ENCODE data around the gene KIFC1.
"Not testable (repeated sequence)": the region's sequence is repeated elsewhere in the genome, so short reads cannot be mapped to it uniquely, and the experiment has no call there.

DNA sequence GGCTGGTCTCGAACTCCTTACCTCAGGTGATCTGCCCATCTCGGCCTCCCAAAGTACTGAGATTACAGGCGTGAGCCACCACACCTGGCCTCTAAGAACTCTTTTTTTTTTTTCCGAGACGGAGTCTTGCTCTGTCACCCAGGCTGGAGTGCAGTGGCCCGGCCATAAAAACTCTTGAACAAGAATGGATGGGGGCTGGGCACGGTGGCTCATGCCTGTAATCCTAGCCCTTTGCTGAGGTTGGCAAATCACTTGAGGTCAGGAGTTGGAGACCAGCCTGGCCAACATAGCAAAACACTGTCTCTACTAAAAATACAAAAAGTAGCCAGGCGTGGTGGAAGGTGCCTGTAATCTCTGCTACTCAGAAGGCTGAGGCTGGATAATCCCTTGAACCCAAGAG, 19.7 kb upstream of the KIFC1 start:
- TF ChIP-seq, protein P1, sequence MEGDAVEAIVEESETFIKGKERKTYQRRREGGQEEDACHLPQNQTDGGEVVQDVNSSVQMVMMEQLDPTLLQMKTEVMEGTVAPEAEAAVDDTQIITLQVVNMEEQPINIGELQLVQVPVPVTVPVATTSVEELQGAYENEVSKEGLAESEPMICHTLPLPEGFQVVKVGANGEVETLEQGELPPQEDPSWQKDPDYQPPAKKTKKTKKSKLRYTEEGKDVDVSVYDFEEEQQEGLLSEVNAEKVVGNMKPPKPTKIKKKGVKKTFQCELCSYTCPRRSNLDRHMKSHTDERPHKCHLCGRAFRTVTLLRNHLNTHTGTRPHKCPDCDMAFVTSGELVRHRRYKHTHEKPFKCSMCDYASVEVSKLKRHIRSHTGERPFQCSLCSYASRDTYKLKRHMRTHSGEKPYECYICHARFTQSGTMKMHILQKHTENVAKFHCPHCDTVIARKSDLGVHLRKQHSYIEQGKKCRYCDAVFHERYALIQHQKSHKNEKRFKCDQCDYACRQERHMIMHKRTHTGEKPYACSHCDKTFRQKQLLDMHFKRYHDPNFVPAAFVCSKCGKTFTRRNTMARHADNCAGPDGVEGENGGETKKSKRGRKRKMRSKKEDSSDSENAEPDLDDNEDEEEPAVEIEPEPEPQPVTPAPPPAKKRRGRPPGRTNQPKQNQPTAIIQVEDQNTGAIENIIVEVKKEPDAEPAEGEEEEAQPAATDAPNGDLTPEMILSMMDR (IDR thresholded peaks at IDR 0.05) = not testable (repeated sequence)
- TF ChIP-seq POLR2A (IDR thresholded peaks at IDR 0.05) = not testable (repeated sequence)
